ENCODE data around the gene CLTC. TPM values are rescaled to one million over a fixed set of nuclear protein-coding genes. Genes with fewer than 3 reads are reported as not detected.
"Not testable (repeated sequence)": the region's sequence is repeated elsewhere in the genome, so short reads cannot be mapped to it uniquely, and the experiment has no call there.

Gene CLTC
- polyA plus RNA-seq, 10 donors: 134 to 173 (median 154) TPM

DNA sequence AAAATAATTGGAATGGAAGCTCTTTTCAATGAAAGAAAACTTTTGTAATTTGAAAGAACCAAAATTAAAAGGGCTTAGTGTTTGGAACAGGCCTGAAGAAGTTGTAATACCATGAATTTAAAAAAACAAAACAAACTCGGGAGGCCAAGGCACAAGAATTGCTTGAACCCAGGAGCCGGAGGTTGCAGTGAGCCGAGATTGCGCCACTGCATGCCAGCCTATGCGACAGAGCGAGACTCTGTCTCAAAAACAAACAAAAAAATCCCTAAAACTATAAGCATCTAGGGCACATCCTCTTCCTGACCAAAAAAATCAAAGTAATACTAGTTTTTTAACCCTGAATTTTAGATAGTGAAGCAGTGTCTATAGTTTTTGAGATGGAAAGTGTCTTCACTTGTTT lies 12.7 kb downstream of the CLTC start:
- no peak for DNase-seq

DNA sequence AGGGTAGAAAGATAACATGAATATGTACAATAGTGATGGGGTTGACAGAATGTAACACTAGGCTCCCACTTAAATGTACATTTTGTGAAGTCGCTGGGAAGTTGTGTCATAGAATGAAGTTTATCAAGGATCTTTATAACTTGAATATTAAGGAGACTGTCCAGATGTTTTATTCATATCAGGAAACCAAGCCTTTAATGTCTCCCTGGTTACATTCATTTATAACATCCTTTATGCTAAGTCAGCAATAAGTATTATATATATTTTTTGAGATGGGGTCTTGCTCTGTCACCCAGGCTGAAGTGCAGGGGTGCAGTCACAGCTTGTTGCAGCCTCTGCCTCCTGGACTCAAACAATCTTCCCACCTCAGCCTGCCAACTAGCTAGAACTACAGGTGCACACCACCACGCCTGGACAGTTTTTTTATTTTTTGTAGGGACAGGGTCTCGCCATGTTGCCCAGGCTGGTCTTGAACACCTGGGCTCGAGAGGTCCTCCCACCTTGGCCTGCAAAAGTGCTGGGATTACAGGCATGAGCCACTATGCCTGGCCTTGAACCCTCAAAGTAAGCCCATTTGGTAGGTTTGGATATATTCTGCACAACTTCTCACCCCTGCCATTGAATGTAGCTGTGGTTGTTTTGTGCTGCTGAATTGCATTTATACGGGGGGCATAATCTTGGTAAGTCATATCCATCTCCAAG lies 14.1 kb downstream of the CLTC start:
- no peak for DNase-seq

DNA sequence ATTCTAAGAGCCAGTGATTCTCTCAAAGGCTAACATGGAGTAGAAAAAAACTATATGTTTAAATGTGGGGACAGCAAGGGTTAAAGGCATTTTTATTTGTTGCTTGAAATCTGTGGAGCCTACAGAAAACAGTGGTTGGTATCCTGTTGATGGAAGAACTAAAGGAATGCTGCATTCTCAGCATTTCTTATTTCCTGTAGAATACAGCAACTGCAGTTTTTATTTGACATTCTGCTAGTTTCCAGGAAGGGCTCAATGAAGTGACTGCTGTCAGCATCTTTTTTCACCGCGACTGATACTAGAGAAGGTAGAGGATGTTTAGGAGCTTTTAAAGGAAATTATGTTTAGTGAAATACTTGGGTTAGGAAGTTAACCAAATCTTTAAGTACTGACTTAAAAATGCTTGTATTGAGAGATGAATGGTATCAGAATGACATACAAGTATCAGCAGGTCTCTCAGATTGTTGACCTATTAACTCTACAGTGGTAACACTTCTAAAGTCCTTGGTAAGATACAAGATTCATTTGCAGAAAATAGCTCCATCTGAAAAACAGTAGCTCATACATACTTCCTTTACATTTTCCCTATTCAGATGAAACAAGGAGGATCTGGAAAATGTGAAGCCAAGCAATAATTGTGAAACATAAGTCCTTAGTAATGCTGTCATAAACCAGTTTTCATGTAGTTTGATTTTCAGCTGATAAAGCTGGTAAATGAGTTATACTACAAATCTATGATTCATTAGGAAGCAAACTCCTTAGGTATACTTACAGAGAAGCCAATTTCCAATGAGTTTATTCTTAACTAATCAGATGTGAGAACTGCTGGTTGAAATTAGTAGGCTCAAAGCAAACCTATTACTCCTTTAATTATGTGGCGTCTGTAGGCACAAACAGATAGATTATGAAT lies 15.2 kb downstream of the CLTC start:
- DNase-seq: peak in 1 of 3 donors; percentile 47

DNA sequence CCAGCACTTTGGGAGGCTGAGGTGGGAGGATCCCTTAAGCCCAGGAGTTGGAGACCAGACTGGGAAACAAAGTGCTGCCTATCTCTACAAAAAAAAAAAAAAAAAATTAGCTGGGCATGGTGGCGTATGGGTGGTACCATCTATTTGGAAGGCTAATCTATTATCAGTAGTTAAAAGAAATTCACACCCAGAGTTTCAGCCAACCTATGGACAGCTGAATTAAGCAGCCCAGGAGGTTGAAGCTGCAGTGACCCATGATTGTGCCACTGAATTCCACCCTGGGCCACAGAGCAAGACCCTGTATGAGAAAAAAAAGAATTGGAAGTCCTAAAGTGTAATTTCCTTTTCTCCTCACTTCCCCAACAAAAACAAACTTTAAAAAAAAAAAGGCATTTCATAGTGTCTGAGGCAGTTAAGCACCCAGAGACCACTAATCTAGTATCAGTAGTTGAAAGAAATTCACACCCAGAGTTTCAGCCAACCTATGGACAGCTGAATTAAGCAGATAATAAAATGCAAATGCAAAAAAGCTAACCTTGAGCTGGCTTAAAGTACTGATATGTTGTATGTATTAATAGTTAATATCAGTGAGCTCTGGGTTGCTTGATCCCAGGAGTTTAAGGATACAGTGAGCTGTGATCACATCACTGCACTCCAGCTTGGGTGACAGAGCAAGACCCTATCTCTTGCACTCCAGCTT lies 18.1 kb downstream of the CLTC start:
- no peak for DNase-seq

DNA sequence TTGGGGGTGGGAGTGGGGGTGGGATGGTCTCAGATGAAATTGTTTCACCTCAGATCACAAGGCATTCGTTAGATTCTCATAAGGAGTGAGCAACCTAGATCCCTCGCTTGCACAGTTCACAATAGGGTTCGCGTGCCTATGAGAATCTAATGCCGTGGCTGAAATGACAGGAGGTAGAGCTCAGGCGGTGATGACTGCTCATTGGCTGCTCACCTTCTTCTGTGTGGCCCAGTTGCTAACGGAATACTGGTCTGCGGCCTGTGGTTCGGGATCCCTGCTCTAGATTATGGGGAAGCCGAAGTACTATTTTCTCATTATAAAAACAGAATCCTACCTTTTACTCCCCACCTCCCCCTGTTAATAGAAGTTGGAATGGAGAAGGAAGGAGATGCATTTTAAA lies 18.9 kb downstream of the CLTC start:
- no peak for DNase-seq

DNA sequence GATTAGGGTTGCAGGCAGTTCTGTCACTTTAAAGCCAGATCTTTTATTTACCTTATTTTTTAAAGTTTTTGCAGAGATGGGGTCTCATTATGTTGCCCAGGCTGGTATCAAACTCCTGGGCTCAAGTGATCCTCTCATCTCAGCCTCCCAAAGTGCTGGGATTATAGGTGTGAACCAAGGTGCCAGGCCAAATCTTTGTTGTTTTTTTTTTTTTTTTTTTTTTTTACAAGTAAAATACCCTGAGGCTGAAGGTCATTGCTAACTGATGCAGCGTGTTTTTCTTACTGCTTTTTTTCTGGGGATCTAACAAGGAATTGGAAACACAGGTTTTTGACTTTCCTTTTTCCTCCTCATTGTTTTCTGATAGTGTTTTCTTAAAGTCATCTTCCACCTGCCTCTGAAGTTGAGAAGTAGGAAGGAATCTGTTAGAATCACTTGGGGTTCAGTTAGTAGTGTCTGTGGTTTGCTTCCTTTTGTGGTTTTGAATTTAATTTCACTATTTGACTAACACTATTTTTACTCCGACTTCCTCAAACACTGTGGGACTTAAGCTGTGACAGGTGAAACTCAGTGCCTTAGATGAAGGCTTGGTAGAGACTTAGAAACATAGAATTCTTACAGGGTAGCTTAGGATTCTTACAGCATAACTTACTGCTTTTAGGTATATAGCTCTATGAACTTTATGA lies 22.2 kb downstream of the CLTC start:
- no peak for DNase-seq

DNA sequence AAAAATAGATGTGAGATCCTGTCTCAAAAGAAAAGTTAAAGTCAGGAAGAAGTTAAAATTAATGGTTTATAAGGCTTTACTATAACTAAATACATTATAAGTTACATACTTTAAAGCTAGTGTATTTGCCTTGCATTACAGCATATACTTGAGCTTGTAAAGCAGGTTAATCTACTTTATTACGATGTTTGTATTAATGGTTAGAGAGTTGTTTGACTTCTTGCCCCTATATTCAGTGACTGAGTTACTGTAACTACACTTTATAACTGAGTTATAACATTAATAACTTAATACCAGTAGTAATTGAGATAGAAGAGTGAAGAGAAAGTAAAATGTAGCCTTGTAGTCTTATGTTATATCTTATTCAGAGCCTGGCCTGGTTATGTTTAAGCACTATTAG lies 22.9 kb downstream of the CLTC start:
- no peak for DNase-seq

DNA sequence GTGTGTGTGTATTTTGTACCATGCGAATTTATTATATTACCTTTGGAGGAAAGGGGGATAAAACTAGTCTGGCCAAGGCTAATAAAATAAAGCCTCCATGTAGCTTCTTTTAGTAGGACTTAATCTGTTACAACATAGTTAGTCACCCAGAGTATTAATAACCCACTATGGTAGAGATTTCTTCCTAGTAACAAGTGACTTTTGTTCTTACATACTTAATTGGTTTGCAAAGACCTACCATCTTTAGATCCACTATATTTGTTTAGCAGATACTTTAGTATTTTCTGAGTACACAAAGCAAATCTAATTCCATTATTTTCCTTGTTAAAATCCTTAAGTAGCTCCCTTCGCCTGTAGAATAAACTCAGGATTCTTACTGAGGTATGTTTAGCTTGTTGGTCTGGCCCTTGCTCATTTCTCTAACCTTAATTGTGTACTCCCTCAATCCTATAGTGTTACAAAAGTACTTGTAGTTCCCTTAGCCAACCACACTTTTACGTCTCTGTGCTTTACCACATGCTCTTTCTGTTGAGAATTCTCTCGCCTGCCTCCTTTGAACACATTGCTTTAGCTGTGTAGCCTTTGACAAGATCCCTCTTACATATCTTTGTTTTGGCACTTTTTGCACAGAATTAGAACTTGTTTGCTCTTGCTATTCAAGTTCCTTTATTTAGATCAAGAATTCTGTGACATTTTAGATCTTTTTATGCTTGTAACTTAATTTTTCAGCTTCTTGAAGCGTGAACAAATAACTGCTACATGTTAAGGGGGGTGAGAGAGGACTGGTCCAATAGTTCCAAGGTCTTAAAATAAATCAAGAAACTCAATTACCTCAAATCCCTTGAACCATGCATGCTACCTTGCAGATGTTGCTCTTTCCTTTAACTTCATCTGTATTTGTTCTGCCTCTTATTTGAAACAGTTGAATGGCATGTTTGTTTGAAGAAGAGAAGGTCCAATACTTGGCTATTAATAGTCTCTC lies 23.8 kb downstream of the CLTC start:
- no peak for DNase-seq

DNA sequence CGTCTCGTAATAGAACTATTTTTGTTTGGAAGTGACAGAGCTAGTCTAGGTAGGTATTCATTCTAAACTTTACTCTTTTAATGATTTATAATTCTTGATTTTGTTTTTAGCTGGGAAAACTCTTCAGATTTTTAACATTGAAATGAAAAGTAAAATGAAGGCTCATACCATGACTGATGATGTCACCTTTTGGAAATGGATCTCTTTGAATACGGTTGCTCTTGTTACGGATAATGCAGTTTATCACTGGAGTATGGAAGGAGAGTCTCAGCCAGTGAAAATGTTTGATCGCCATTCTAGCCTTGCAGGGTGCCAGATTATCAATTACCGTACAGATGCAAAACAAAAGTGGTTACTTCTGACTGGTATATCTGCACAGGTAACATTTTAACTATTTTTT lies 27.6 kb downstream of the CLTC start:
- DNase-seq: no peak

DNA sequence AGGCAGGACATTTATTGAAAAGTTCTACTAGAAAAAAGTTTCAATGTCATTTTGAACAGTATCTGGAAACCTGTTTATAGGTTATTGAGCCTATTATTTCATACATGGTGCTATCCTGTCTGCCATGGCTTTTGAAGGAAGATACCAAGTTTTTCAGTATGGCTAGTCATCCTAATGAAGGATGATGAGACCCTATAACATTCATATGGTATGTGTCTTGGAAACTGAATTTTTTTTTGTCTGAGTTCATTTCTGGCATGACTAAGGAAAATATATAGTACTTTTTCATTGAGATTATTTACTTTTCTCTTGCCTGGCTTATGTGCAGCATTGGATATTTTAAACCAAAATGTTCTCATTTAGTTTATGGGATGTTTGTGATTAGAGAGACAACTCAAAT lies 30.2 kb downstream of the CLTC start:
- no peak for DNase-seq

DNA sequence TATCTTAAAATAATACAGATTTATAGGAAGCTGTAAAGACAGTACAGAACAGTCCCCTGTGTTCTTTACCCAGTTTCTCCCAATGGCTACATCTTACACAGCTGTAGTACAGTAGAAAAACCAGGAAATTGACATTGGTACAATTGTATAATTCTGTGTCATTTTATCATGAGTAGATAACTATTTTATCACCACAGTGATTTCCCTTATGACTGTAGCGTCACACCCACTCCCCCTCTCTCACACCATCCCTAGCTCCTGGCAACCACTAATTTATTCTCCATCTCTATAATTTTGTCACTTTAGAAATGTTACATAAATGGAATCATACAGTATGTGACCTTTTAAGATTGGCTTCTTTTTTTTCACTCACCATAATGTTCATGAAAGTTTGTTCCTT lies 30.9 kb downstream of the CLTC start:
- DNase-seq: no peak

DNA sequence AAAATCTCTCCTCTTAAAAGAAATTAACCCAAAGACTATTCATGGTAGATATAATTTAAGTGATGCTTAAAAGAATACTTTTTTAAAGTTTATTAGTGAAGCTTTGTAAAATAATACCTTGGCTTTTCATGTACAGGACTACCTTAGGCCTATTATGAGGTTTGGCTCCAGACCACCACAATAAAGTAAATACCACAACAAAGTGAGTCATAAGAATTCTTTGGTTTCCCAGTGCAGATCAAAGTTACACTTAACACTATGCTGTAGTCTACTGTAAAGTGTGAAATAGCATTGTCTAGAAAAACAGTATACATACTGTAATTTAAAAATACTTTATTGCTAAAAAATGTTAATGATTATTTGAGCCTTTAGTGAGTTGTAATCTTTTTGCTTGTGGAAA lies 31.7 kb downstream of the CLTC start:
- no peak for DNase-seq

DNA sequence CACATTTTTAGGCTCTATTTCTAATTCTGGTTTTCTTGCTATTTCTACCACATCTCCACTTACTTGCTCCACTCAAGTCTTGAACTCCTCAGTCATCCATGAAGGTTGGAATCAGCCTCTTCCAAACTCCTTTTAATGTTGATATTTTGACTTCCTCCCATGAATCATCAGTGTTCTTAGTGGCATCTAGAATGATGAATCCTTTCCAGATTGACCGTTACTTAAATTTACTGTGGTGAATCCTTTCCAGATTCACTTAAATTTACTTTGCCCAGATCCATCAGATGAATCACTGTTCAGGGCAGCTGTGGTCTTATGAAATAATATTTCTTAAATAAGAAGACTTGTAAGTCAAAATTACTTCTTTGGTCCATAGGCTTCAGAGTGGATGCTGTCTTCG lies 32.4 kb downstream of the CLTC start:
- DNase-seq: no peak

DNA sequence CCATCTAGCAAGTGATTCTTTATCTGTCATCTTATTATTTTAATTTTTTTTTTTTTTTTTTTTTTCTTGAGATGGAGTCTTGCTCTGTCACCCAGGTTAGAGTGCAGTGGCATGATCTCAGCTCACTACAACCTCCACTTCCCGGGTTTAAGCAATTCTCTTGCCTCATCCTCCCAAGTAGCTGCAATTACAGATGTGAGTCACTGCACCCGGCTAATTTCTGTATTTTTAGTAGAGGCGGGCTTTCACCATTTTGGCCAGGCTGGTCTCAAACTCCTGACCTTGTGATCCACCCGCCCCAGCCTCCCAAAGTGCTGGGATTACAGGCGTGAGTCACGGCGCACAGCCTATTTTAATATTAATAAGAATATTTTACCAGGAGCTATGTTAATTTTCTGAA lies 36.9 kb downstream of the CLTC start:
- DNase-seq: not testable (repeated sequence)

DNA sequence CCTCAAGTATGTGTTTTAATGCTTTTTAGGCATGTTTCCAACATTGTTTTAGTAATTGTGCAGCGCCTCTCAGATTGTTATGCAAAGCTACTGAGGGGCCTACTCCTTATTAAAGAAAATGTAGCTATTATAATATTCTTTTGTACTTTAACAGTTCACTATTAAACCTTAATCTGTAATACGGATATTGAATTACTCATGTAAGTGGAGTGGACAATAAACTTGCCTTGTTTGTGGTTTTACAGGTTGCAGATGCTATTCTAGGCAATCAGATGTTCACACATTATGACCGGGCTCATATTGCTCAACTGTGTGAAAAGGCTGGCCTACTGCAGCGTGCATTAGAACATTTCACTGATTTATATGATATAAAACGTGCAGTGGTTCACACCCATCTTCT lies 46.5 kb downstream of the CLTC start:
- DNase-seq: no peak

DNA sequence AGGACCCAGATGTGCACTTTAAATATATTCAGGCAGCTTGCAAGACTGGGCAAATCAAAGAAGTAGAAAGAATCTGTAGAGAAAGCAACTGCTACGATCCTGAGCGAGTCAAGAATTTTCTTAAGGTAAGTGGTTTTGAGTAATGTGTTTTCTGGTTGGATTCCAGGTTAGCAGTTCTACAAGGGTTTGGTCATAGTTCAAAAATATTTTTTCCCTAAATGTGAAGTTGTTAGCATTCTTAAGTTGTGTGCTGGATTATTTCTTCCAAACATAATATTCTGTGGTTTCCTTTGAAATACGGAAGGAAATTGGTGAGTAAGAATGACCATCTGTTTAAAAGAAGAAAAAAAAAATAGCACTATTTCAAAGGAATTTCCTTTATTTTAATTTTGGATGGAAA lies 49.1 kb downstream of the CLTC start:
- peak in 1 of 3 donors; percentile 78 for DNase-seq

DNA sequence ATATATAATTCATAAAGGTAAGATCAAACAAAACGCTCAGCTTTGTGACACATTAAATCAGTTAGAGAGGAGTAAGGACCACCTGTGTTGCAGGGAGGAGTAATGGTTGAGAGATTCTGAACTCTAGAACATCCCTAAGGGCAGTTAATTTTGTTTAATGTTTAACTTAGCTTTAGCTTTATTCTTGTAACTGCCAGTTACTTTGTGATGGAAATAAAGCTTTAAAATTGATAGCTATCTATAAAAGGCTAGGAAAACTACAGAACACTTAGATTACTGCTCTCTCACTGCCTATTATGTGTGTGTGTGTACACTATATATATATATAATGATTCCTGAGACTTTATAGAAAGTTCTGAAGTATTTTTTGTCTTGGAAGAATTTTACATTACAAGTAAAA lies 49.7 kb downstream of the CLTC start:
- DNase-seq: no peak

DNA sequence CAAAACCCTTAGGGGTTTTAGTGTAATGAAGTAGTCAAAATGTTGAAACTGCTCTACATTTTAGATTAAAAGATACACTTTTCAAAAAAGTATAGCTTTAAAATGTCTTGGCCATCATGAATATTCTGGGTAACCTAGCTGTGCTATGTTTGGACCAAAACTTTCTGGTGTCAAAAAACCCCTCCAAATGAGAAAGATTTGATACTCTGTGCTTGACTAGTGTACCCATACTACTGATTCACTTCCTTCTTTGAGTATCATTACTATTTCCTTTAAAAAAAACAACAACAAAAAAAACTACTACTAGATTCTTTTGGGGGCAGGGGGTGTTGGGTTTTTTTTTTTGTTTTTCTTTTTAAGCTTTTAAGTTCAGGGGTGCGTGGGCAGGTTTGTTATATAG lies 50.2 kb downstream of the CLTC start:
- no peak for DNase-seq

DNA sequence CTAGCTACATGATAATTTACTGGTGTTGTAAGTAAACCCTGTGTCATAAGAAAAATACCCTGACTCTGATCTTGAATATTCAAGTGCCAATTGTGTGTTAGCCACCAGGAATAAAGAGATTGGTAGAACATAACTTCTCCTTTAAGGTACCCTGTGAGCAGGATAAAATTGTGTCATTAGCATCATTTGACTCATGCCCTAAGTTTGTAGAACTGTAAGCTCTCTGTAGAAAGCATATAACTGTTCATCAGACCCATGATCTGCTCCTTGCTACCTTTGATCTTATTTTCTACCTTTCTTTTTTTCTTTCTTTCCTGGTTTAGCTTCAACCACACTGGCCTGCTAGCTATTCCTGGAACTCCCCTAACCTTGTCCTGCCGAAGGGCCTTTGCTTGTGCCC lies 51.7 kb downstream of the CLTC start:
- no peak for DNase-seq

DNA sequence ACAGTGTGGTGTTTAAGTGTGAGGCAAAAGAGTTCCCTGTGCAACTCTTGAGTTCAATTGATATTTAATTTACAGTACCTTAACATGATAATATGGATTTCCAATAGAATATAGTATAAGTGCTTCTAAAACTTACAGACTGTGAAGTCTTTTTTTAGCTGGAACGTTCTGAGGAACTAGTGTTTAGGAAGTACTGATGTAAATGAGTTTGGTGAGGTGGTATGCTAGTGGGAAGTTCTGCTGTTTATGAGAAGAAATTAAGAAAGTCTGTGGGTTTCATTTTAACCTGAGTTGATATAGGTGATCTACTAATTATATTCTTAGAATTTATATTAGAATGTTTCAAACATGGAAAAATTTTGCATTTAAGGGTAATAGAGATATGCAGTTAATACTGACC lies 55.5 kb downstream of the CLTC start:
- no peak for DNase-seq

DNA sequence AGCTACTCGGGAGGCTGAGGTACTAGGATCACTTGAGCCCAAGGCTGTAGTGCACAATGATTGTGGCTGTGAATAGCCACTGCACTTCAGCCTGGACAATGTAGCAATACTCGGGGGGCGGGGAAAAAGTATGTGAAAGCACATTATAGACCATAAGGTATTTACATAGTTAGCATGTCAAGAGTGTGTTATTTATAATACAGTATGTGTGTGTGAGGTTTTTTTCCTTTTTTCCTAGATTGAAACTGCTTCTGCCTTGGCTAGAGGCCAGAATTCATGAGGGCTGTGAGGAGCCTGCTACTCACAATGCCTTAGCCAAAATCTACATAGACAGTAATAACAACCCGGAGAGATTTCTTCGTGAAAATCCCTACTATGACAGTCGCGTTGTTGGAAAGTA lies 57.0 kb downstream of the CLTC start:
- DNase-seq: peak in 2 of 3 donors; percentile 13 to 16

Measured in muscle of back (tissue), 11 donors.